HG02970 (cell line): ENCODE data around the gene OSBPL2.

Experiments used
- ATAC-seq: cut with Tn5 transposase; IDR thresholded peaks from one replicate; pipeline ENCODE4 v1.9.1; 2021; ENCODE audit warnings: mild to moderate bottlenecking, moderate library complexity, moderate number of reproducible peaks; ENCODE audit not compliant: unreplicated experiment, low FRiP score

OSBPL2 gene

DNA sequence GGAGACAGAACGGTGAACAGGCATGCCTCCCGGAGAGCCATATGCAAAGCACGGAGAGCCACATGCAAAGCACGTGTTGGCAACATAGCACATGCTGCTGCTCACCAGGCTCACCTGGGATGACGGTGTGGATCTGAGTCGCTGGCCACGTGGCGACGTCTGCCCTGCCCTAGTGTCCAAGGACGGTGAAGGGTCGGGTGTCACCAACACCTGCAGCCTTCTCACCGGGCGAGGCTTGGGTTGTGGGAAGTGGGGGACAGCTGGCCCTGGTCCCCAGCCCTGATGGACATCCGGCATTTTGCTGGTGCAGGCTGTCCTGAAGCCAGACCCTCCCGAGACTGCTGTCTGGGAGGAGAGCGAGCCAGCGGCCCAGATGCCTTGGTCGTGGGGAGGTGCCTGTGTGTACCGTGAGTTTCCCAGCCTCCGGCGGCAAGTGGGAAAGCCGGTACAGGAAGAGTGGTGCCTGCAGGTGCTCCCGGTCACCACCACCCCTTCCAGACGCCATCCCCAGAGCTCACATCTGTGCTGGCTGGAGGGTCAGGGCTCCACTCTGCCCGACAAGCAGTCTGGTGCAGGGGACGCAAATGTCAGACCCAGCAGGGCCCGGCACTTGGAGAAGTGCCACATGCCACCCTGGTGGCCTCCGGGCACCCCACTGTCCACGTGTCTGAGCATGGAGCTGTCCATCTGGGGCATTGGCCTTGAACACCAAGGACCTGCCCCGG is 58.6 kb downstream of the OSBPL2 start:
- ATAC-seq: no peak

DNA sequence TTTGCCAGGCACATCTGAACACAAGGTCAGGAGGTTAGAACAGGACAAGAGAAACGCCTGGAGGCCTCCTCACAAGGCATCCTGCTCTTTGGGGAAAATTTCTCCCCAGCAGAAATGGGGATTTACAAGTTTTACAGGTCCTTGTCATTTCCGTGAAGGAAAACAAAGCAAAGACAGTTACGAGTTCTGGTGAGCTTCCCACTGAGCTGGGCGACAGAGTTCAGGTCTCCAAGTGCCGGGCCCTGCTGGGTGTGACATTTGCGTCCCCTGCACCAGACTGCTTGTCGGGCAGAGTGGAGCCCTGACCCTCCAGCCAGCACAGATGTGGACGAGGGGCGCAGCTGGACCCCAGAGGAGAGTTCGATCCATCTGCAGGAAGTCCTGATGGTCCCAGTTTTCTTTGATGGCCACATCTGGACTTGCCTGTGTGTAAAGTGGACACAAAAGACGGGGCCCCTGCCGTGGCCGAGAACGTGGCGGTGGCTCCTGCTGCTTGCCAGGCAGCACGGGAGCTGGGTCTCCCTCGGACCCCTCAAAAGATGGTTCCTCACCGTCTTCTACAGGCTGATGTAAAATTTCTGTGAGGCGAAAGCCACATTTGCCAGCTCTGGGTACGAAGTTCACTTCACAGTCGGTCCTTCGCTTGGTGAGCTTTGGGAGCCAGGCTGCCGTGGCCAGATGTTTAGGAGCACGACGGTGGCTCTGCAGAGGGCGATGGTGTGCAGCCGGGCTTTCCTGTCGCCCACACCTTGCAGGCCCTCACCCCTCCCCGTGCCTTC is 59.3 kb downstream of the OSBPL2 start:
- ATAC-seq: no peak

DNA sequence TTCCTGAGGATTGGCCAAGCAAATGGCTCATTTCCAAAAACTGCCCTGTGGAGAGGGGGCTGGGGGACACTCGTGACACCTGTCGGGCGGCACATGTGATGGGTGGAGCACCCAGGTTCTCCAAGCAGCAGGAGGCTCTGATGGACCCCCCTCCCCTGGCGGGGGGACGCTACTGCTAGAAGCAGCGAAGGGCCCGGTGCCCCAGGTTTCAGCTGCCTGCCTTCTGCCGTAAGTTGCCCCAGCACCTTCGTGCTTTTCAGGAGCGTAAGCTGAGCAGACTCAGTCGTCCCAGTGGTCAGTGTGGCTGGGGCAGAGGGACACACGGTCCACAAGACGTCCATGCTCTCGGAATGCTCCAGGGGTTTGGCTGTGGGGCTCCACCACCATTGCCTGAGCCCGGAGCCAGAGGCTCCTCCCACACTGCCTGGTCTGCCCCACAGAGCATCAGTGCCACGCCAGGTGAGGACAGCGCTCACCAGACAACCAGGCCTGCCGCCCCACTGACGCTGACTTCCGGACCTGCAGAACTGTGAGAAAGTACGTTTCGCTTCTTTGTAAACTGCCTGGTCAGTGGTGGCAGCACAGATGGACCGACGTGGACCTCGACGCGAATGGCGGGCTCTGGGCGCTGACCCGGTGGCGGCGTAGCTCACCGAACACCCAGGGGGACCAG is 60.4 kb downstream of the OSBPL2 start:
- no peak for ATAC-seq

- ATAC-seq: no peak
These were observed 61.4 kb downstream of the OSBPL2 start for GRCh38 chr20:62299666-62300236.

DNA sequence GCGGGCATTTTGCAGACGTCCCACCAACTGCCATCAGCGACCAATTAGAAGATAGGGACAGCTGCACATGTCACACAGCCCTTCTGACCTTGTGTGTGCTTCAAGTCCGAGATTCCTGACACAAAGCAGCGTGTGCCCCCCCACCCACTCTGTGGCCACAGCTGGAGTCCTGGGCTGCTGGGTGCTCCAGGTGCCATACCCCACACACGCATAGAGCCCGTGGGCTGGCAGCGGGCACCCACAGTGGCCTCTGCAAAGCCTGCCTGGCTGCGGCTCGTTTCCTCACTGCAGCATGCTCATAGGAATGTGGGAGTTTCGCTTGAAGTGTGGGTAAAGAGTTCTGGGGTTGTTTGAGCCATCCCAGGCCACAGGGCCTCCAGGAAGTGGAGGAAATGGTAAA is 62.0 kb downstream of the OSBPL2 start:
- ATAC-seq: no peak

DNA sequence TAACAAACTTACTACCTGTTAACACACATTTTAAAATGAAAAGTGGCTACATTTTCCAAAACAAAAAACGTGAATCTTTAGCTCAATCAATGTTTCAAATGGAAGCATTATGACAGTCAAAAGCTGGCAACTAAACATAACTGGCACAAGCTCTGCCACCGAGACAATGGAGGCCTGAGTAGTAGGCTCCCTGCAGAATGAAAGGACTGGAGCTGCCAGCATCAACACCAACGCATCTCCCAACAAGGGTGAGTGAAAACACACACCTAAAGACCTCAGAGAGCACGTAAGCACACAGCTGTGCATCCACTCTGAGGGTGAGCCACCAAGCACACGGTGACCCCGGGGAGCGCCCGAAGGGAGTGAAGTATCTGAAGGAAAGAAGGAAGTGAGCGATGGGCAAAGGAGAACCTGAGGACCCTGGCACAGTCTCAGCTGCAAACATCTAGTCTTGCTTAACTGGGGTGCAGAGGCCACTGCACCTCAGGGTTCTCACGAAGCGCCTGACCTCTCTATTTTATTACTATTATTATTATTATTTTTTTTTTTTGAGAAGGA is 62.9 kb downstream of the OSBPL2 start:
- ATAC-seq: no peak

DNA sequence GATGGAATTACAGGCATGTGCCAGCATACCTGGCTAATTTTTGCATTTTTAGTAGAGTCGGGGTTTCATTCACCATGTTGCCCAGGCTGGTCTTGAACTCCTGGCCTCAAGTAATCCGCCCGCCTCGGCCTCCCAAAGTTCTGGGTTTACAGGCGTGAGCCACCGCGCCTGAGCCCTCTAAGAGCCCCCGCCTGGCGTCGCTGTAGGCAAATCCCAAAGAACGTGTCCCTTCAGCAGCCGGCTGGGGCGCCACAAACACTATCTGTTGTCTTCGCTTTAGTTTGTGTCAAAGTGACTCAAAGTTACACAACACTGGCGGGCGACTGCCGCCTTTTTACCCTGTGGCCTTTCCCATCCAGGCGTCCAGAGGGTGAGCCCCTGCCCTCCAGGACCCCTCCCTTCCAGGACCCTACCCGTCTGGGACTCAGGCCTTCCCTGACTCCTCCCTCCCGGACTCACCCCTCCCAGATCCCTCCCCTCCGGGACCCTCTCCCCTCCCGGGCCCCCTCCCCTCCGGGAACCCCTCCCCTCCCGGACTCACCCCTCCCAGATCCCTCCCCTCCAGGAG is 63.5 kb downstream of the OSBPL2 start:
- ATAC-seq: peak; percentile 29

GRCh38 chr20:62302341-62303061 is 64.2 kb downstream of the OSBPL2 start, which contains the start of gene ADRM1:
ADRM1 (plus strand) TSS chr20:62302997; CDS start chr20:62303569, 572 bp downstream.
- peak; percentile 88 for ATAC-seq

GRCh38 chr20:62303062-62303339 is 64.7 kb downstream of the OSBPL2 start:
- ATAC-seq: no peak

DNA sequence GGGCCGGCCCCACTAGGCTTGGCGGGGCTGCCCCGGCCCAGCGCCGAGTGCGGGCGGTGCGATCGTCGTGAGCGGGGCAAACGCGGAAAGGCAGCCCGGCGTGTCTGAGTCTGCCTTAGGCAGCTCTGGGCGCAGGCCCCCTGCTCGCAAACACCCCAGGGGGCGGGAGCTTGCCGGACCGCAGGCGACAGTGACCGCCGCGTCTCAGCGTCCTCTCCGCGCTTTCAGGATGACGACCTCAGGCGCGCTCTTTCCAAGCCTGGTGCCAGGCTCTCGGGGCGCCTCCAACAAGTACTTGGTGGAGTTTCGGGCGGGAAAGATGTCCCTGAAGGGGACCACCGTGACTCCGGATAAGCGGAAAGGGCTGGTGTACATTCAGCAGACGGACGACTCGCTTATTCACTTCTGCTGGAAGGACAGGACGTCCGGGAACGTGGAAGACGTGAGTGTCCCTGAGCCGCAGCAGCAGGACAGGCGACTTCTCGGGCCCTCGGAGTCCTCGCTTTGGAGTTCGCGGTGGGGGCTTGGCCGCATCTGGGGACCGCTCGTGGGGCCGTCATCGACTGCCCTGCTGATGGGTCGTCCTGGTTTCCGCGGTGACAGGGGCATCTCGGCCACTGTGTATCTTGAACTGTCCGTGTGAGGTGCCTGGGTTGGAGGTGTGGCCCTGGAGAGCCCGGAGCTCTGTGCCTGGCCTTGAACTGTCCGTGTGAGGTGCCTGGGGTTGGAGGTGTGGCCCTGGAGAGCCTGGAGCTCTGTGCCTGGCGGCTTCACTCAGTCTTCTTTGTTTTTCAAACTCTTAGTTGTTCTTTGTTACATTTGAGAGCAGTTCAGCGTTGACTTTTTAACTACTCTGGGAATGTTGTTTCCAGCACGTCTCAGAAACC is 65.3 kb downstream of the OSBPL2 start:
- peak; percentile 6 for ATAC-seq

DNA sequence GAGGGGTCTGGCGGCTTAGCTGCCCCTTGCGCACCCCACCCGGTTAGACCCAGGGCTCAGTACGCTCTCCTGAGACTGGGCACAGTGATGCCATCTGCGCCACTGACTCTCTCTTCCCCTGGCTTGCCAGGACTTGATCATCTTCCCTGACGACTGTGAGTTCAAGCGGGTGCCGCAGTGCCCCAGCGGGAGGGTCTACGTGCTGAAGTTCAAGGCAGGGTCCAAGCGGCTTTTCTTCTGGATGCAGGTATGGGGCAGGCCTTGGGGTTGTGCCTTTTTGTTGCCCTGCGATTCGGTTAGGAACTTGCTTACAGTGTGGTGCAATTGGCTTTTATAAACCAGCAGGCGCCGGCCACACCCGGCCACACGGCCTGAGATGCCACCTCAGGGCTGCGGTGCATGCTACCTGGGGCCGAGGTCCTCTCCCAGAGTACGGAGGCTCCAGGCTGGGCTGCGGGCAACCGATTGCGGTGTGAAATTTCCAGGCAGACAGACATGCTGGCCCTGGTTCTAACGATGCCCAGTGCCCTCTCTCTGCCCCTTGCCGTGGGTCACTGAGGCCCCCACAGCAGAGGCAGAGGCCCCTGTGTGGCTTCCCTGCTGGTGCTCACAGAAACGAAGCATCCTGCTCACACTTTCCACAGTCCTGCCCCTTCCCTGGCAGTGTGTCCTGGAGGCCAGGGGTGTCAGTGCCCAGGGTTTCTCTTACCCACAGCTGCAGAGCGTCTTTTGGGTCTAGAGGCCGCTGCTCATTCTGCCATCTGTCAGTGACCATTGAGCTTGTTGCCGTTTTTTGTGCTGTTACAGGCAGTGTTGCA is 66.2 kb downstream of the OSBPL2 start:
- ATAC-seq: no peak

DNA sequence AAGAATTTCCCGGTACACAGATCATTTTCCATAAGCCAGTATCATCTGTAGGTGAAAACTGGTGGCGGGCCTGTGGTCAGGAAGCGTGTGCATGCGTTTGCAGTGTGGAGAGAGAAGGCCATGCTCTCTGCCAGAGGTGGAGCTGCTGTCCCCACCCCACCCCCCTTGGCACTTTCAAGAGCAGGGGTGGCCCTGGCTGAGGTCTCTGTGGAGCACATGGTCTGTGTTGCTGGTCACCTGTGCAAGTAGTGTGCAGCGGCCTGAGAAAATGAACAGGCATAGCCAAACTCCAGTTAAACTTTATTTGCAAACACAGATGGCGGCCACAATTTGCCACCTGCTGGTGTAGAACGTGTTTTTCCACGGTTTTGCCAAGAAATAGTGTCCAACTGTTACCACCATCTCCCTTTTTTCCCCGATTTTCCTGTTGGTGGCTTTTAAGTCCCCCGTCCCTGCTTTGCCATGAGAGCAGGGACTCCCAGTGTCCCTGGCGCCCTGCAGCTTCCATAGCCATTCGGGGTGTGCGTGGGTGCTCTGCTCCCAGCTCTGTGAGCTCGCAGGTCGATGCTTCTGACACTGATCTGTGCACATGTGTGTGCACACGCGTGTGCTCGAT is 66.9 kb downstream of the OSBPL2 start:
- no peak for ATAC-seq

GRCh38 chr20:62305765-62306413 is 67.6 kb downstream of the OSBPL2 start:
- no peak for ATAC-seq

- ATAC-seq: no peak
These were observed 68.3 kb downstream of the OSBPL2 start for GRCh38 chr20:62306414-62307187.

DNA sequence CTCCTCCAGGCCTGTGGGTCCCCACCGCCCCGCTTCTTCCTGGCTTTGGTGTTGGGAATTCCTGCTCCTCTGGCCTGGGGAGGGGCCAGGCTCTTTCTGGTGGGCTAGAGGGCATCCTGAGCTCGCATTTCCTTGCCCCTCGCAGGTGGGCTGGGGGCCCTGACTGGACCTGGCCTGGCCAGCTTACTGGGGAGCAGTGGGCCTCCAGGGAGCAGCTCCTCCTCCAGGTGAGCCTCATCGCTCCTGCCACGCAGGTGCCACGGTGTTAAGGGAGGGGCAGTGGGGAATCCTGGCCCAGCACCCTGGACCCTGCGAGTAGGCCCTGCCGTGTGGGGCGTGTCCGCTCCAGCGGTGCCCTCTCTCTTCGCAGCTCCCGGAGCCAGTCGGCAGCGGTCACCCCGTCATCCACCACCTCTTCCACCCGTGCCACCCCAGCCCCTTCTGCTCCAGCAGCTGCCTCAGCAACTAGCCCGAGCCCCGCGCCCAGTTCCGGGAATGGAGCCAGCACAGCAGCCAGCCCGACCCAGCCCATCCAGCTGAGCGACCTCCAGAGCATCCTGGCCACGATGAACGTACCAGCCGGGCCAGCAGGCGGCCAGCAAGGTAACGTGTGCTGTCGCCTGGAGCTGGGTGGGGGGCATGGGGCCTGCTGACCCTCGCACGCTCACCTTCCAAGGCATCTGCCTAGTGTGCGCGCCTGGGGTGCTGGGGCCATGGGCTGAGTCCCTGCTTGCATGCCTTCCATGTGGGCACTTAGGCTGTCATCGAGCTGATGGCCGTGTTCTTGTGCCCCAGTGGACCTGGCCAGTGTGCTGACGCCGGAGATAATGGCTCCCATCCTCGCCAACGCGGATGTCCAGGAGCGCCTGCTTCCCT is 69.1 kb downstream of the OSBPL2 start:
- ATAC-seq: no peak
